ENCODE results near the gene CFAP157. TPM values are rescaled to one million over a fixed set of nuclear protein-coding genes. Genes with fewer than 3 reads are reported as not detected.

Gene CFAP157
- total RNA-seq, 1 experiment from 2014 or later = not detected

- H3K9me3 Mint-ChIP-seq (ENCODE audit: unreplicated experiment) = no peaks in the 10 kb centered on the region
- H3K27ac Mint-ChIP-seq (ENCODE audit: low read depth, unreplicated experiment) = peak overlapping the region; percentile 82
- no peak for DNase-seq (ENCODE audit: unreplicated experiment)
- no peak for TF ChIP-seq CTCF (IDR thresholded peaks at IDR 0.05; ENCODE audit: unreplicated experiment)
- CTCF ChIA-PET = interaction anchor here (0.7 to 0.9 kb wide), 2 partner anchors 14 to 423 kb away, joined by 3 read pairs; partner anchors contain the start of gene TOR2A
- no peaks in the 10 kb centered on the region for H3K36me3 Mint-ChIP-seq (ENCODE audit: insufficient read depth, unreplicated experiment)
- no TSS peak for BruUV-seq (replicated peaks)
- no peak overlapping the region for H3K4me3 Mint-ChIP-seq (ENCODE audit: unreplicated experiment)
- H3K4me1 Mint-ChIP-seq (ENCODE audit: insufficient read depth, unreplicated experiment) = peaks cover 34% of the 10 kb centered on the region
- H3K27me3 Mint-ChIP-seq (ENCODE audit: insufficient read depth, unreplicated experiment) = no peaks in the 10 kb centered on the region
- POLR2A ChIA-PET = no interaction called here
- intact Hi-C loops (cut with micrococcal nuclease) = loop anchor here (5.0 kb wide), 1 partner anchor 108 kb away; the partner anchor contains the start of gene STXBP1
Measured at GRCh38 chr9:127720031-127720864, 13.5 kb downstream of the CFAP157 start.

- peaks cover 32% of the 10 kb centered on the region for H3K4me1 Mint-ChIP-seq (ENCODE audit: insufficient read depth, unreplicated experiment)
- H3K4me3 Mint-ChIP-seq (ENCODE audit: unreplicated experiment) = no peak overlapping the region
- CTCF ChIA-PET = interaction anchor here (1.5 kb wide), 1 partner anchor 149 kb away, joined by 4 read pairs; no protein-coding TSS in a partner anchor
- TF ChIP-seq CTCF (IDR thresholded peaks at IDR 0.05; ENCODE audit: unreplicated experiment) = no peak
- POLR2A ChIA-PET = no interaction called here
- H3K36me3 Mint-ChIP-seq (ENCODE audit: insufficient read depth, unreplicated experiment) = no peaks in the 10 kb centered on the region
- no peaks in the 10 kb centered on the region for H3K27me3 Mint-ChIP-seq (ENCODE audit: insufficient read depth, unreplicated experiment)
- BruUV-seq (replicated peaks) = no TSS peak
- peak overlapping the region; percentile 82 for H3K27ac Mint-ChIP-seq (ENCODE audit: low read depth, unreplicated experiment)
- DNase-seq (ENCODE audit: unreplicated experiment) = no peak
- no peaks in the 10 kb centered on the region for H3K9me3 Mint-ChIP-seq (ENCODE audit: unreplicated experiment)
- intact Hi-C loops (cut with micrococcal nuclease) = loop anchor here (5.0 kb wide), 1 partner anchor 109 kb away; the partner anchor contains the start of gene STXBP1
Measured at GRCh38 chr9:127720865-127721227, 14.1 kb downstream of the CFAP157 start.

- Mint-ChIP-seq H3K27me3 (ENCODE audit: insufficient read depth, unreplicated experiment) (no peaks in the 10 kb centered on the region), H3K27ac (ENCODE audit: low read depth, unreplicated experiment) (peak overlapping the region; percentile 82), H3K4me1 (ENCODE audit: insufficient read depth, unreplicated experiment) (peaks cover 27% of the 10 kb centered on the region), H3K4me3 (ENCODE audit: unreplicated experiment) (no peak overlapping the region), H3K36me3 (ENCODE audit: insufficient read depth, unreplicated experiment) (no peaks in the 10 kb centered on the region), H3K9me3 (ENCODE audit: unreplicated experiment) (no peaks in the 10 kb centered on the region)
- CTCF ChIA-PET = interaction anchor here (0.6 to 1.5 kb wide), 4 partner anchors 13 to 149 kb away, joined by 3 to 8 read pairs (median 4); partner anchors contain the start of genes CDK9 and TOR2A
- DNase-seq (ENCODE audit: unreplicated experiment) = peak; percentile 67
- intact Hi-C loops (cut with micrococcal nuclease) = loop anchor here (5.0 kb wide), 1 partner anchor 109 kb away; the partner anchor contains the start of gene STXBP1
- TF ChIP-seq CTCF (IDR thresholded peaks at IDR 0.05; ENCODE audit: unreplicated experiment) = peak; percentile 20
- POLR2A ChIA-PET = no interaction called here
- no TSS peak for BruUV-seq (replicated peaks)
Measured at GRCh38 chr9:127721391-127721821, 14.6 kb downstream of the CFAP157 start.

- Mint-ChIP-seq H3K4me1 (ENCODE audit: insufficient read depth, unreplicated experiment) (peaks cover 27% of the 10 kb centered on the region), H3K4me3 (ENCODE audit: unreplicated experiment) (no peak overlapping the region), H3K27me3 (ENCODE audit: insufficient read depth, unreplicated experiment) (no peaks in the 10 kb centered on the region), H3K27ac (ENCODE audit: low read depth, unreplicated experiment) (no peak overlapping the region), H3K36me3 (ENCODE audit: insufficient read depth, unreplicated experiment) (no peaks in the 10 kb centered on the region), H3K9me3 (ENCODE audit: unreplicated experiment) (no peaks in the 10 kb centered on the region)
- intact Hi-C loops (cut with micrococcal nuclease) = loop anchor here (5.0 kb wide), 1 partner anchor 110 kb away; the partner anchor contains the start of gene STXBP1
- ChIA-PET POLR2A (no interaction called here), CTCF (interaction anchor here (0.6 to 1.5 kb wide), 5 partner anchors 12 to 199 kb away, joined by 3 to 8 read pairs (median 4); partner anchors contain the start of genes CDK9 and TOR2A)
- no peak for TF ChIP-seq CTCF (IDR thresholded peaks at IDR 0.05; ENCODE audit: unreplicated experiment)
- no peak for DNase-seq (ENCODE audit: unreplicated experiment)
- BruUV-seq (replicated peaks) = no TSS peak
Measured at GRCh38 chr9:127722055-127722745, 15.4 kb downstream of the CFAP157 start.
